Ovary (tissue), 9 donors: Measurements from ENCODE around the gene SFTPD. TPM values are rescaled to one million over a fixed set of nuclear protein-coding genes. Genes with fewer than 3 reads are reported as not detected.

Experiments
- DNase-seq, 5 donors: peaks; one replicate each; pipeline ENCODE4 v3.0.0-alpha.2; 2019 to 2020
- H3K27ac ChIP-seq, 2 donors: fragments of 200-600 bp; one replicate each; pipeline versions ENCODE4 v1.5.1 to v1.8.0; 2019 to 2022
- H3K27me3 ChIP-seq: fragments of 200-600 bp; one replicate; pipeline ENCODE4 v1.8.0; 2022
- H3K36me3 ChIP-seq: fragments of 200-600 bp; sonication (generic); one replicate; pipeline ENCODE4 v1.5.1; 2019
- H3K4me1 ChIP-seq: one replicate; pipeline ENCODE4 v1.8.1; 2013; ENCODE audit warnings: mild to moderate bottlenecking, moderate library complexity; ENCODE audit not compliant: insufficient read depth
- H3K4me3 ChIP-seq: fragments of 200-600 bp; sonication (generic); one replicate; pipeline ENCODE4 v1.5.1; 2017
- H3K9me3 ChIP-seq, 2 donors: fragments of 200-600 bp in 1 of 2; sonication (generic) in 1 of 2; one replicate each; pipeline versions ENCODE4 v1.5.1 to v1.8.1; 2013 to 2019; ENCODE audit warnings: mild to moderate bottlenecking in 1 of 2, moderate library complexity in 1 of 2
- EP300 ChIP-seq: sonication (generic); formaldehyde crosslinking; IDR thresholded peaks from one replicate; pipeline ENCODE4 v1.6.1; 2017; ENCODE audit warnings: antibody characterized with exemption
- POLR2A ChIP-seq: fragments of 450-650 bp; IDR thresholded peaks from one replicate; pipeline ENCODE4 v1.6.1; 2017; ENCODE audit warnings: antibody characterized with exemption, mild to moderate bottlenecking, moderate library complexity
- WGBS, 3 donors: extraction: QIAGEN DNeasy Blood & Tissue Kit in 1 of 3; methylation state at CpG; one replicate each; pipeline versions ENCODE4 v1.1.5 to v1.1.7; 2013 to 2017; 5-methylcytosine and 5-hydroxymethylcytosine counted together
- intact Hi-C, 4 donors: fragments of 100-400 bp; cut with DNase I; formaldehyde crosslinking; loops; one replicate each; pipeline versions ENCODE4 v1.11.0 to v1.15.1; 2022 to 2023
- polyA plus RNA-seq, 2 donors: library from polyadenylated mRNA; stranded (reverse); fragments of 200-250 nt in 1 of 2; fragments of 350-450 nt in 1 of 2; fragmentation: Illumina TruSeq in 1 of 2; extraction: RNeasy Lipid Tissue Mini Kit (QIAGEN cat#74804) in 1 of 2; gene quantifications; one replicate each; pipeline ENCODE4 v1.2.3, GENCODE V29; 2013 to 2014
- total RNA-seq, 7 donors: library from RNA; depleted of rRNA in 2 of 7; stranded (reverse); fragments of >200 nt in 2 of 7; fragmentation: NEBNext Ultra II Directional in 3 of 7; extraction: Animal tissue kit (Norgen Biotek cat#: 25700) in 3 of 7; gene quantifications; one replicate each; pipeline versions ENCODE4 v1.1.0 to v1.2.4, GENCODE V29; 2016 to 2023
- TF ChIP-seq, protein P1 (sequence below), 3 donors: fragments of 450-650 bp in 2 of 3; fragments of 200-600 bp in 1 of 3; IDR thresholded peaks; one replicate each; pipeline versions ENCODE4 v1.5.1 to v1.8.0; 2016 to 2022; ENCODE audit warnings: antibody characterized with exemption in 3 of 3, mild to moderate bottlenecking in 1 of 3
- donor health status: DM: no; HTN: no; CAD: no; lungs with moderate emphysema.
- donor health status: DM: no; HTN: no; CAD: no.
- donor health status: Bipolar disorder and iron deficiency.
- donor health status: DM: yes; HTN: yes; CAD: no.
- donor health status: DM: no; HTN: no; CAD: no.
- donor health status: DM: yes; HTN: yes; CAD: no.

SFTPD gene
- total and polyA plus RNA-seq, 9 donors = 0.15 to 2.2 (median 0.30) TPM; not detected in 2

DNA sequence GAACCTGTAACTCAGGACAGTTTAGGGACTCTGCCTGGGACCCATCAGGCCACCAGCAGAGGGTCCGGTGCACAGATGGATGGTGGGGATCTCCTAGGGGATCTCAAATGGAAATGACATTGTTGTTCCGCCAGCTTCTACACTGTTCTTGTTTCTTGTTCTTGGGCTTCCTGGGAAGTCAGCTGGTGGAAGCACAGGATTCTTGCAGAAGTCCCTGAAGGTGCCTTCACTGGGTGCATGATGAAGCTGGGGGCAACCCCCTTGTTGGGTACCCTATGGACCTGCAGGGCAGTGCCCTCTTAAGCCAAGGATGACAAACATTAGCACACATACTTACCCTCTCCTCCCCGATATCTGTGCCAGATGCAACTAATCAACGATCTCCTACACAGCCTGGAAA lies 18.6 kb downstream of the SFTPD start:
- 54 to 56% (median 55%) methylated on average over 4 of the region's 4 CpGs for whole genome bisulfite sequencing, 3 donors
- intact Hi-C loops = no loop called here
- Histone ChIP-seq H3K27me3 (no peaks in the 10 kb centered on the region), H3K36me3 (no peaks in the 10 kb centered on the region), H3K9me3 (no peaks in the 10 kb centered on the region), H3K4me3 (no peak overlapping the region), H3K4me1 (no peaks in the 10 kb centered on the region), H3K27ac (no peak overlapping the region)
- DNase-seq = no peak
- TF ChIP-seq EP300 = no peak

DNA sequence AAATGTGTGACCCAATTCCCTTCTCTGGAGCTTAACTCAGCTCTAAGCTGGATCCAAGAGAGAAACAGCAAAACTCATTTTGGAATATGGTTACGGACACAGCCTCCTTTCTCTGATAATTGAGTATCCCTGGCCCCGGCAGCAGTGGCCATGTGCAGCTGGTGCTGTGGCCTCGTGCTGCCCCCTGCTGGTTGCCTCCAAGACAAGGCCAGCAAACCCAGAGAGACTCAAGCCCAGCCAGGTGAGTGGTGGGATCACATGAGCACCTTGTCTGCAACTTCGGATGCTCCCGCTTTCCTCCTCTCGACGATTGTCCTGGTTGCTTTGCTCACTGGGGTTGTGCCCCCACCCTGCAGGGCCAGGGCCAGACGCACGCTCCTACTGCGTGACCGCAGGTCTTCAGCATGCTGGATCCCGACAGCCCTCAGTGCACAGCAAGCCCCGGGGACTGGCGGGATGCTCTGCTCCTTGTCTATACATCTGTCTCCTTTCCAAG lies 19.4 kb downstream of the SFTPD start:
- intact Hi-C loops = no loop called here
- DNase-seq = peak; percentile 48 to 83 (median 74)
- TF ChIP-seq POLR2A = no peak
- TF ChIP-seq, protein P1, sequence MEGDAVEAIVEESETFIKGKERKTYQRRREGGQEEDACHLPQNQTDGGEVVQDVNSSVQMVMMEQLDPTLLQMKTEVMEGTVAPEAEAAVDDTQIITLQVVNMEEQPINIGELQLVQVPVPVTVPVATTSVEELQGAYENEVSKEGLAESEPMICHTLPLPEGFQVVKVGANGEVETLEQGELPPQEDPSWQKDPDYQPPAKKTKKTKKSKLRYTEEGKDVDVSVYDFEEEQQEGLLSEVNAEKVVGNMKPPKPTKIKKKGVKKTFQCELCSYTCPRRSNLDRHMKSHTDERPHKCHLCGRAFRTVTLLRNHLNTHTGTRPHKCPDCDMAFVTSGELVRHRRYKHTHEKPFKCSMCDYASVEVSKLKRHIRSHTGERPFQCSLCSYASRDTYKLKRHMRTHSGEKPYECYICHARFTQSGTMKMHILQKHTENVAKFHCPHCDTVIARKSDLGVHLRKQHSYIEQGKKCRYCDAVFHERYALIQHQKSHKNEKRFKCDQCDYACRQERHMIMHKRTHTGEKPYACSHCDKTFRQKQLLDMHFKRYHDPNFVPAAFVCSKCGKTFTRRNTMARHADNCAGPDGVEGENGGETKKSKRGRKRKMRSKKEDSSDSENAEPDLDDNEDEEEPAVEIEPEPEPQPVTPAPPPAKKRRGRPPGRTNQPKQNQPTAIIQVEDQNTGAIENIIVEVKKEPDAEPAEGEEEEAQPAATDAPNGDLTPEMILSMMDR (IDR thresholded peaks at IDR 0.05) = peak; percentile 34 to 73 (median 65)
- Histone ChIP-seq H3K27me3 (no peaks in the 10 kb centered on the region), H3K4me1 (no peaks in the 10 kb centered on the region), H3K36me3 (no peaks in the 10 kb centered on the region), H3K9me3 (no peaks in the 10 kb centered on the region), H3K27ac (no peak overlapping the region), H3K4me3 (no peak overlapping the region)
- WGBS, 3 donors = 13 to 19% (median 15%) methylated on average over 14 of the region's 14 CpGs

DNA sequence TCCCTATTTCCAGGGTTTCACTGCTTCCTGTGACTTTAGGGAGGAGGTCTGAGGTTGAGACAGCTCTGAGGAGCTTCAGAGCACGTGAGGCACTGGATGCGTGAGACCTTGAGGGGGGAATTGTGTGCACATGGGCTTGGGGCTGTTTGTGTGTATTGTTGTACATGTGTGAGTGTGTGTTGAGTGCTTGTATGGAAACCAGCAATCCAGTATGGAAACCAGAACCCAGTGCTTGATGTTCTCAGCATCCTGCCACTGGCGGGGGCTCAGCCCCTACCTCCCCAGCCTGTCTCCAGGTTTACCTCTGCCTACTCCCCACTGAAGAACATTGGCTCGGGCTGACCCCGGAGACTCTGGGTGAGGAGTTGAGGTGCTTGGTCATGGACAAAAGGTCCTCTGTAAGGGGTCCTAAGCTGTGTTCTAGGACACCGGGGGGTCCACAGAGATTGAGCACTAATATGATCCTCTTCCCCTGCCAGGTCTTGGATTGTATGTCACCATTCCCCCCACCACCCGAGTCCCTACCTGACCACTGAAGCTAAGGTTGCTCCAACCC lies 20.8 kb downstream of the SFTPD start:
- H3K4me1 ChIP-seq = no peaks in the 10 kb centered on the region
- H3K4me3 ChIP-seq = no peak overlapping the region
- intact Hi-C loops = no loop called here
- H3K9me3 ChIP-seq = no peaks in the 10 kb centered on the region
- 81 to 88% (median 83%) methylated on average over 6 to 7 of the region's 7 CpGs for WGBS, 3 donors
- H3K27me3 ChIP-seq = no peaks in the 10 kb centered on the region
- DNase-seq = no peak
- H3K36me3 ChIP-seq = no peaks in the 10 kb centered on the region
- TF ChIP-seq EP300 = no peak
- no peak for TF ChIP-seq POLR2A
- TF ChIP-seq, protein P1 (IDR thresholded peaks at IDR 0.05) = no peak
- no peak overlapping the region for H3K27ac ChIP-seq

DNA sequence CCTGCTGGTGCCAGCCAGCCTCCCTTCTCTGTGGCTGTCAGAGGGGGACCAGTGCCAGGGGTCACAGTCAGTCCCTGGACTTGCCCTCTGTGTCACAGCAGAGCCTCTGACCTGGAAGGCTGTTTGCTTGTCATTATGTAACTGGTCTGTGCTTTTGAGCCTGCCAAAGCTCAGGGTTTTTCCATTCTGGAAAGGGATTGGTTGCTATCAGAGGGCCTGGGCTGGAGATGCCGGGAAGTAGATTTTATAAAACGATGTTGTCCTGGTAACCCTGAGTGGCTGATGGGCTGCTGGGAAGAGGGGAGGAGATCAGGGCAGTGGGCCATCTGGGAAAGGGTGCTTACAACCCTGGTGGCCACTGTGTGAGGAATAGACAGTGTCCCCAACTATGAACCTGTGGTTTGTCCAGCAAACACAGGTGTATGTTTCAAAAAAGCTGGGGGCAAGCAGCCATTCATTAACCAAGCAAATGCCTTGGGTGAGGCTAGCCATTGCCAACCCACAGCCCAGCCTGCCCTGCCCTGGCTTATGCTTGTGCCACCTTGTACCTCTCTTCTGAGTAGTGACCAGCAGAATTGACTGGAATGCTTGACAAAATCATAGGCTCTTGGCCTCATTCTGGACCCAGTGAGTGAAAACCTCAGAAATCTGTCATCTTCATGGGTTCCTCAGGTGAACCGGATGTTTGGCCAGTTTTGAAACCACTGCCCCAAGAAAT lies 21.6 kb downstream of the SFTPD start:
- Histone ChIP-seq H3K4me1 (no peaks in the 10 kb centered on the region), H3K27me3 (no peaks in the 10 kb centered on the region), H3K36me3 (no peaks in the 10 kb centered on the region), H3K4me3 (no peak overlapping the region), H3K9me3 (no peaks in the 10 kb centered on the region), H3K27ac (no peak overlapping the region)
- intact Hi-C loops = no loop called here
- TF ChIP-seq POLR2A (no peak), EP300 (no peak)
- TF ChIP-seq, protein P1 (IDR thresholded peaks at IDR 0.05) = no peak
- no peak for DNase-seq
- WGBS, 3 donors = 61 to 75% (median 68%) methylated on average over 3 of the region's 3 CpGs

DNA sequence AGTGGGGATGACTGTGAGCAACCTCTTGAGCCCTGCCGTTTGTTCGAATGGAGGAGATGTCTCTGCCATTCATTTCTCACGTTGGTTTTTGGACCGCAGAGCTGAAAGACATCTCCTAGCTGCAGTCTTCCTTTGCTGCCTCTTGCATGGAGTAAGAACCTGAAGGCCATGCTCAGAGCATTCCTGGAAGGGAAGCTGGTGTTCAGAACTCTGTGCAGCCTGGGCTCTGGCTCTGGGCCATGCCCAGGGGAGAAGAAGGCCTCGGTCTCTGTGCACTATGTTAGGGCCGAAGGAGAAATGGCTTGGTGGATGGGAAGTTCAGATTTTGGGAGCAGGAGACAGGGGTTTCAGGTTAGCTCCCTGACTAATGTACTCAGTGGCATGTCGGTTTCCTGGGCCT lies 22.9 kb downstream of the SFTPD start:
- no peaks in the 10 kb centered on the region for H3K36me3 ChIP-seq
- no peak for DNase-seq
- intact Hi-C loops = no loop called here
- no peak overlapping the region for H3K27ac ChIP-seq
- TF ChIP-seq, protein P1 (IDR thresholded peaks at IDR 0.05) = no peak
- TF ChIP-seq EP300 = no peak
- no peaks in the 10 kb centered on the region for H3K4me1 ChIP-seq
- H3K9me3 ChIP-seq = no peaks in the 10 kb centered on the region
- 69 to 76% (median 70%) methylated on average over 7 of the region's 7 CpGs for WGBS, 3 donors
- no peak overlapping the region for H3K4me3 ChIP-seq
- no peaks in the 10 kb centered on the region for H3K27me3 ChIP-seq
